Mucosa of descending colon (tissue), 3 donors: ENCODE measurements around the gene PGLYRP2. TPM values are rescaled to one million over a fixed set of nuclear protein-coding genes. Genes with fewer than 3 reads are reported as not detected.

ENCODE experiments used
- ATAC-seq: fragments of 200-7000 bp; cut with Tn5 transposase; one replicate; pipeline ENCODE4 v1.9.1; 2020; ENCODE audit warnings: mild to moderate bottlenecking, moderate library complexity
- DNase-seq, 3 donors: peaks; one replicate each; pipeline ENCODE4 v3.0.0-alpha.2; 2020
- H3K36me3 ChIP-seq: fragments of 200-600 bp; one replicate; pipeline ENCODE4 v1.8.0; 2021; ENCODE audit warnings: low read depth, mild to moderate bottlenecking
- H3K4me1 ChIP-seq: fragments of 200-600 bp; one replicate; pipeline ENCODE4 v1.8.0; 2021; ENCODE audit warnings: low read depth, mild to moderate bottlenecking
- H3K4me3 ChIP-seq: fragments of 200-600 bp; one replicate; pipeline ENCODE4 v1.8.0; 2021; ENCODE audit warnings: mild to moderate bottlenecking
- H3K9me3 ChIP-seq: fragments of 200-600 bp; one replicate; pipeline ENCODE4 v1.8.0; 2021; ENCODE audit warnings: mild to moderate bottlenecking
- intact Hi-C, 2 donors: fragments of 100-400 bp; cut with DNase I in 1 of 2; cut with micrococcal nuclease in 1 of 2; formaldehyde crosslinking; loops; one replicate each; pipeline versions ENCODE4 v1.11.0 to v1.11.1; 2022; cut with DNase I, micrococcal nuclease
- total RNA-seq, 3 donors: library from RNA; stranded (reverse); fragmentation: NEBNext Ultra II Directional in 2 of 3; extraction: Animal tissue kit (Norgen Biotek cat#: 25700) in 2 of 3; gene quantifications; one replicate each; pipeline versions ENCODE4 v1.2.1 to v1.2.4, GENCODE V29; 2021 to 2023
- TF ChIP-seq, protein P1 (sequence below): fragments of 200-600 bp; IDR thresholded peaks from one replicate; pipeline ENCODE4 v1.8.0; 2022; ENCODE audit warnings: antibody characterized with exemption, mild to moderate bottlenecking
- donor health status: DM: no; HTN: no; CAD: no; lungs with moderate emphysema.
- donor health status: DM: no; HTN: no; CAD: no.
- donor health status: DM: no; HTN: yes; CAD: no.

Gene PGLYRP2
- total RNA-seq, 3 donors from 2014 or later, result not detected

DNA sequence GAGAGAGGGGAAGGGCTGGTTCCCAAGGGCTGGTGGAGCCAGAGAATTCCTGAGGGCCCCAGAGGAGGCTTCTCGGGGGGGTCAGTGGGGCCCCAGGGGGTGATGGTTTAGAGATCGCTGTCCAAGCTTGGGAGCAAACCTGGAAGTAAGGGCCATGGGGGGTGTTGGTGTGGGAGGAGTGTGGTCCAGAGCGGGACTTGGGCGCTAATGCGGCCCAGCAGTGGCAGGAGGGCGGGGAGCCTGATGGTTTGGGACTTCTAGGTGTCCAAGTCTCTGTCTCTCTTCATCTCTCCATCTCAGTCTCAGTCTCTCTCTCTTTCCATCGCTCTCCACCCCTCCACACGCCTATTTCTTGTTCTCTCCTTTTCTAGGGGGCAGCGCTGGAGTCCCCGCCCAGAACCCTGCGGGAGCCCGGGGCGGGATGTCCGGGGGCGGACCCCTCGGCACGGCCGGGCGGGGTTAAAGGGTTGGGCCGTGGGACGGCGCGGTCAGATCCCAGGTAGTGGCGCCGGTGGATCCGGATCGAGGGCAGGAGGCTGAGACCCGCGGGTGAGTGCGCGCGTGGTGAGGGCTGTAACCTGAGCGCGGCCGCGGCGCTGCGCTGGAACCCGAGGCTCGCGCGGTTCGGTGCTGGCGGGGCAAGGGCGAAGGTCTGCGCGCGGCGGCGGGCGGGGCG lies 28.9 kb upstream of the PGLYRP2 start, which contains the start of gene CYP4F22:
Gene CYP4F22, plus strand, starts transcription at position 491 of the 676 bp plus-strand sequence. CDS start 16,812 bp downstream, outside the sequence.
- DNase-seq (no peak), ATAC-seq (peak; percentile 10)
- Histone ChIP-seq H3K4me1 (no peaks in the 10 kb centered on the region), H3K9me3 (no peaks in the 10 kb centered on the region), H3K36me3 (no peaks in the 10 kb centered on the region), H3K4me3 (no peak within 1 kb of the TSS)
- TF ChIP-seq, protein P1, sequence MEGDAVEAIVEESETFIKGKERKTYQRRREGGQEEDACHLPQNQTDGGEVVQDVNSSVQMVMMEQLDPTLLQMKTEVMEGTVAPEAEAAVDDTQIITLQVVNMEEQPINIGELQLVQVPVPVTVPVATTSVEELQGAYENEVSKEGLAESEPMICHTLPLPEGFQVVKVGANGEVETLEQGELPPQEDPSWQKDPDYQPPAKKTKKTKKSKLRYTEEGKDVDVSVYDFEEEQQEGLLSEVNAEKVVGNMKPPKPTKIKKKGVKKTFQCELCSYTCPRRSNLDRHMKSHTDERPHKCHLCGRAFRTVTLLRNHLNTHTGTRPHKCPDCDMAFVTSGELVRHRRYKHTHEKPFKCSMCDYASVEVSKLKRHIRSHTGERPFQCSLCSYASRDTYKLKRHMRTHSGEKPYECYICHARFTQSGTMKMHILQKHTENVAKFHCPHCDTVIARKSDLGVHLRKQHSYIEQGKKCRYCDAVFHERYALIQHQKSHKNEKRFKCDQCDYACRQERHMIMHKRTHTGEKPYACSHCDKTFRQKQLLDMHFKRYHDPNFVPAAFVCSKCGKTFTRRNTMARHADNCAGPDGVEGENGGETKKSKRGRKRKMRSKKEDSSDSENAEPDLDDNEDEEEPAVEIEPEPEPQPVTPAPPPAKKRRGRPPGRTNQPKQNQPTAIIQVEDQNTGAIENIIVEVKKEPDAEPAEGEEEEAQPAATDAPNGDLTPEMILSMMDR, result no peak
- intact Hi-C loops, result no loop called here

DNA sequence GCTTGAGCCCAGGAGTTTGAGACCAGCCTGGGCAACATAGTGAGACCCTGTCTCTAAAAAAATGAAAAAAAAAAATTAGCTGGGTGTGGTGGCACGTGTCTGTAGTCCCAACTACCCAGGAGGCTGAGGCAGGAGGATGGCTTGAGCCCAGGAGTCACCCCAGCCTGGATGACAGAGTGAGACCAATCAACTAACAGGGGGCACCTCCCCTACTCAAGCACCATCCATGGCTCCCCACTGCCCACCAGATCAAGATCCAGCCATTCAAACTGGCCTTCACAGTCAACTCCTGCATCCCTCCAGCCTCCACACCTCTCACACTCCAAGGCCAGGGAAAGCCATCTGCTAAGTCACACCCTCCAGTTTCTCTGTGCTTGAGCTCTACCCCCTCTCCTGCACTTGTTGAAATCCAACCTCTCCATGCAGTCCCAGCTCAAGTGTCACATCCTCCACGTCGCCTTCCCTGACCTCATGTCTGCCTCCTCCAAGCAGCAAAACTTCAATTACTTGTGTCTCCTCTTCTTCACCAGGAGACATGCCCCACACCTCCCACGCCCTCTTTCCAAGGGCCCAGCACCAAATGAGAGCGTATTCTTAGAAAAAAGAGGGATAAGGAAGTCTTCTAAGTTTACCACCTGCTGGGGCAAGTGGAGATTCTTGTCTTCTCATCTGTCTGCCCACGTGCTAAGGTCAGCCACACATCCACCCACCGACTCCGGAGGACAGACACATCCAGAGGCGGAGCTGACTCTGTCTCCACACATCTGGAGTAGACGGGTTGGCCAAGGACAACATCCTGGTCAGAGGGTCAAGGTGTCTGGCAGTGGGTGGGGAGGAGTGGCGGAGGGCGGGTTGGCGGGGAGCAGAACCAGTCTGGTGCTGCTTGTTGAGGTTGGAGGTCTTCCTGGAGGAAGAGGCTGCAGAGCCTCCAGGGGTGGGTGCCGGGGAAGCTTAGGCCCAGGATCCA lies 28.1 kb upstream of the PGLYRP2 start:
- Histone ChIP-seq H3K4me3 (no peak overlapping the region), H3K36me3 (no peaks in the 10 kb centered on the region), H3K4me1 (no peaks in the 10 kb centered on the region), H3K9me3 (no peaks in the 10 kb centered on the region)
- no peak for DNase-seq
- intact Hi-C loops, result no loop called here
- ATAC-seq, result no peak
- TF ChIP-seq, protein P1, result no peak

DNA sequence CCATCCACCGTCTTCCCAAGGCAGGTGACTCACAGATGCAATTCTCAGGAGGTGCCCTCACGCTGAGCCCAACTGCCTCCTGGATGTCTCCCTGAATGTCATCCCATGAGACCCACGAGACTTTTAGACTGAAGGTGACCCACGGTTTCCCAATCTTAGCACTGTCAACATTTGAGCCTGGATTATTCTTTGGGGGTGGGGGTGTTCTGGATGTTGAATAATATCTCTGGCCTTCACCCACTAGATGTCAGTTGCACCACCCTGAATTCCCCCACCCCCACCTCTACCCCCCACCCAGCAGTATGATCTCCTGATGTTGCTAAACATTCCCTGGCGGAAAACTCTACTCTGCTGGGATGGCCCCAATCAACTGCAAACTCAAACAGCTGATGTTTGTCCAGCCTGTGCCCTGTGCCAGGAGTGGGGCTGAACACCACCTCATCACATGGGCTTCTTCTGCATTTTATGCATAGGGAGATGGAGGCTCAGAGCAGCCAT lies 26.8 kb upstream of the PGLYRP2 start:
- Histone ChIP-seq H3K36me3 (no peaks in the 10 kb centered on the region), H3K4me1 (no peaks in the 10 kb centered on the region), H3K9me3 (no peaks in the 10 kb centered on the region), H3K4me3 (no peak overlapping the region)
- TF ChIP-seq, protein P1, result no peak
- ATAC-seq (no peak), DNase-seq (no peak)
- intact Hi-C loops, result no loop called here

DNA sequence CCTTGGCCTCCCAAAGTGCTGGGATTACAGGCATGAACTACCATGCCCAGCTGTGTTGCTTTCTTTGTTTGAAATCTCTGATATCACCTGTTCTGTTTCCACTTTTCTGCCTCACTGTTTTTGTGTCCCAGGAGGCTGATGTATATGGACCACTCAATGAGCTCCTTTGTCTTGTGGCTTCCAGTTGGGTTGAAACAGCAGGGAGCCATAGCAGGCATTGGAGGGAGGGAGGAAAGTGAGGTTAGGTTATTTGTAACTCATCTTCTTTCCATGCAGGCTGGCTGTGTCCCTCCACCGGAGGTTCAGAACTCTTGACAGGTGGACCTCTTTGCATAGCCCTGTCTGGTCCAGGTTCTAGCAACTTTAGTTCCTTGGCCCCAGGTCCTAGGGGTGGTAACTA lies 23.0 kb upstream of the PGLYRP2 start:
- H3K9me3 ChIP-seq, result no peaks in the 10 kb centered on the region

DNA sequence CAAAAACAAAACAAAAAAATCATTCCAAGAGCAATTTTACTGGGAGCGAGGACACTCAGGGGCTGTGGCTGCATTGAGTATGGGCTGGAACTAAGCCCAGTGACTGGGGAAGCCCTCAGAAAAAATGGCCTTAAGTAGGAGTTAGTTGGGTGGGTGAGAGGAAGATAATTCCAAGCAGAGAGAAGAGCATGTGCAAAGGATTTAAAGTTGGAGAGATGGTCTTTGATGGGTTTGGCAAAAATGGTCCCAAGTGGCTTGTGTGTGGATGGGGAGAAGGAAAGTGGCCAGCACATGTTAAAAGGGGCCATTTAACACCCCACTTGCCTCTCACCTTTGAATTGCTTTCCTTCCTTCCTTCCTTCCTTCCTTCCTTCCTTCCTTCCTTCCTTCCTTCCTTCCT lies 22.3 kb upstream of the PGLYRP2 start:
- H3K9me3 ChIP-seq, result no peaks in the 10 kb centered on the region
- intact Hi-C loops, result no loop called here
- H3K4me1 ChIP-seq, result no peaks in the 10 kb centered on the region
- TF ChIP-seq, protein P1, result no peak
- ATAC-seq (no peak), DNase-seq (no peak)
- H3K36me3 ChIP-seq, result no peaks in the 10 kb centered on the region
- no peak overlapping the region for H3K4me3 ChIP-seq

More for the DNA sequence above, 23.0 kb upstream of the PGLYRP2 start:
- TF ChIP-seq, protein P1, result no peak
- no peaks in the 10 kb centered on the region for H3K4me1 ChIP-seq
- ATAC-seq, result no peak
- DNase-seq, result no peak
- H3K4me3 ChIP-seq, result no peak overlapping the region
- intact Hi-C loops, result no loop called here
- H3K36me3 ChIP-seq, result no peaks in the 10 kb centered on the region
